Colon (tissue), 2 donors: ENCODE data around the gene KCNT1.

Source experiments
- FAIRE-seq: peaks from 2 replicates; lab custom pipeline; 2012; peaks lifted over from hg19 to GRCh38; lab: Jason Lieb, UNC
- donor health status: control.
- donor health status: control.

Gene KCNT1

GRCh38 chr9:135768516-135769218, 66.7 kb downstream of the KCNT1 start:
- FAIRE-seq: no peak

GRCh38 chr9:135769489-135770202, 67.7 kb downstream of the KCNT1 start:
- FAIRE-seq: no peak

DNA sequence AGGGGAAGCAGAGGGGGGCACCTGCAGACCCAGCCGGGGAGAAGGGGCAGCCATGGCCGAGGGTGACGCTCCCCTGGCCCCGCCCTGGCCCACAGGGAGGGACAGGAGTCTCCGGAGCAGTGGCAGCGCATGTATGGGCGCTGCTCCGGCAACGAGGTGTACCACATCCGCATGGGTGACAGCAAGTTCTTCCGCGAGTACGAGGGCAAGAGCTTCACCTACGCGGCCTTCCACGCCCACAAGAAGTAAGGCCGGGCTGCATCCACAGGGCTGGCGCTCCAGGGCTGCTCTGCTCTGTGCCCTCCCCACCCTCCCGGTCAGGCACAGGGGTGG, 68.2 kb downstream of the KCNT1 start:
- no peak for FAIRE-seq

GRCh38 chr9:135770771-135771170, 68.8 kb downstream of the KCNT1 start:
- no peak for FAIRE-seq

- FAIRE-seq: no peak
These were observed 69.5 kb downstream of the KCNT1 start for GRCh38 chr9:135771401-135772051.

DNA sequence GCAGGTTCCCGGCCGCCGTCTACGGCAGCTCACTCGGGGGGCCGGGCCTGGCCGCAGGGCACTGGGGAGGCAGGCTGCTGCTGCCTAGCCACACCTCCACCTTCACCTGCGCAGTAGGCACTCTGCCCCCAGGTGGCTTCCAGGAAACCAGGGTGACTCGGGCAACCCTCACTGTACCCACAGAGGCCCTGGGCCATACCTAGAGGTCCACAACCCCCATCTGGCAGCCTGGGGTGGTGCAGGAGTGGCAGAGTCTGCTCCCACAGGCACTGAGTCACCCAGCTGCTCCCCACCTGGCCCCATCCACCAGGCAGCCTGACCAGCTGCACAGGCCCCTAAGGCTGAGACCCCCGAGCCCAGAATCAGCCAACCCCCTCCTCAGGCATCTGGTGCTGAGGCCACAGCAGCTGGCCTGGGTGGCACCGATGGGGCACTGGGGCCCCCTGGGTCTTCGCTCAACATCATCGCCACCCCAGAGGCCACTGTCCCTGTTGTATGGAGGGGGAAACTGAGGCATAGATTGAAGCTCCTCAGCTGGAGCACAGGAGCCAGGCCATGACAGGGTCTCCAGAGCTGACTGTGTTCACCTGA, 70.2 kb downstream of the KCNT1 start:
- FAIRE-seq: no peak

DNA sequence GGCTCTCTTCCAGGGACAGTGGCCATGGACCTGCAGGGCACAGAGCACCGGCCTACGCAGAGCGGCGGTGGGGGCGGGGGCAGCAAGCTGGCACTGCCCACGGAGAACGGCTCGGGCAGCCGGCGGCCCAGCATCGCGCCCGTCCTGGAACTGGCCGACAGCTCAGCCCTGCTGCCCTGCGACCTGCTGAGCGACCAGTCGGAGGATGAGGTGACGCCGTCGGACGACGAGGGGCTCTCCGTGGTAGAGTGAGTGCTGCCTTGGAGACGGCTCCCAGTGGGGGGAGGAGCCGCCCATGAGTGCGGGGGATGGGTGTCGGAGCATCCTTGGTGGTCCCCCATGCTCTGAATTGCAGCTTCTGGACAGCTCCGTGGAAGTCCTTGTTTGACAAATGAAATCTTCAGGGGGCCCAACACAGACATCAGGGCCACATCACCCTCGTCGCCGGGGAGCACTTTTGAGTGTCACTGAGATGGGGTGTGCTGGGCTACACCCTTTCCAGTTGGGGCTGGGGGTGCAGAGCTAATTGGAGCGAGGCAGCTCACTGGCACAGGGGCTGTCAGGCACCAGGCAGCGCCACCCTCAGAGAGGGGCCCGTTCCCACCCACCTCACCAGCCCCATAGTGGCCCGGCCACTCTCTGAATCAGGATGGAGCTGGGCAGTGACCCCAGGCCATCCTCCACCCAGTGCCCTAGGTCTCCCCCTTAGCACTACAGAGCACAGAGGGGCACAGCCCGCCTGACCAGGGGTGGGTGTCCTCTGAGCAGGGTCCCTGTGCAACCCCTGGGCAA, 70.9 kb downstream of the KCNT1 start:
- no peak for FAIRE-seq

DNA sequence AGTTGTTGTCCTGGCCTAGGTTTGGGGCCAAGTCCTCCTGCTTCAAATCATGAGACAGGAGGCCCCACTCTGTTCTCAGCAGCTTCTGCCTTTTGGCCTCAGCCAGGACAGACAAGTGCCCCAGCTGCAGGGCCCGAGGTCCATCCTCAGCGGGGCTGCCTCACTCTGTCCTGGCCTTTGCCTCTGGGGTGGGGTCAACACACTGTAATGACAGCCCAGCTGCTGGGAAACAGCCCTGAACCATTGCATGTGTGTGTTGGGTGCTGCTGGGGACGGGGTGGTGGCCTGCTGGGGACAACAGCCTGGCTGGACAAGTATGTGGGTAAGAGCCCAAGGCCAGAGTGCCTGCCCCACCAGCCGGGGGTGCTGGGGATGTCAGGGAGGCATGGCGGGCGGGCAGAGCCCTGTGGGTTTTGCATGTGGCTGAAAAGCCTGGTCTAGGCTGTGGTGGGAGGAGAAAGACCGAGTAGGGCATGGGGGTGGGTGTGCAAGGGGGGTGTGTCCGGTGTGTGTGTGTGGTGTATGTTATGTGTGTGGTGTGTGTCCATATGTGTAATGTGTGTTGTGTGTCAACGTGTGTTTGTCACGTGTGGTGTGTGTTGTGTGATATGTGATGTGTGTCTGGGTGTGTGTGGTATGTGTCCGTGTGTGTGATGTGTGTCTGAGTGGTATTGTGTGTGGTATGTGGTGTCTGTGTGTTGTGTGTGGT, 71.7 kb downstream of the KCNT1 start:
- no peak for FAIRE-seq

- FAIRE-seq: no peak
These were observed 72.3 kb downstream of the KCNT1 start for GRCh38 chr9:135774239-135774747.

DNA sequence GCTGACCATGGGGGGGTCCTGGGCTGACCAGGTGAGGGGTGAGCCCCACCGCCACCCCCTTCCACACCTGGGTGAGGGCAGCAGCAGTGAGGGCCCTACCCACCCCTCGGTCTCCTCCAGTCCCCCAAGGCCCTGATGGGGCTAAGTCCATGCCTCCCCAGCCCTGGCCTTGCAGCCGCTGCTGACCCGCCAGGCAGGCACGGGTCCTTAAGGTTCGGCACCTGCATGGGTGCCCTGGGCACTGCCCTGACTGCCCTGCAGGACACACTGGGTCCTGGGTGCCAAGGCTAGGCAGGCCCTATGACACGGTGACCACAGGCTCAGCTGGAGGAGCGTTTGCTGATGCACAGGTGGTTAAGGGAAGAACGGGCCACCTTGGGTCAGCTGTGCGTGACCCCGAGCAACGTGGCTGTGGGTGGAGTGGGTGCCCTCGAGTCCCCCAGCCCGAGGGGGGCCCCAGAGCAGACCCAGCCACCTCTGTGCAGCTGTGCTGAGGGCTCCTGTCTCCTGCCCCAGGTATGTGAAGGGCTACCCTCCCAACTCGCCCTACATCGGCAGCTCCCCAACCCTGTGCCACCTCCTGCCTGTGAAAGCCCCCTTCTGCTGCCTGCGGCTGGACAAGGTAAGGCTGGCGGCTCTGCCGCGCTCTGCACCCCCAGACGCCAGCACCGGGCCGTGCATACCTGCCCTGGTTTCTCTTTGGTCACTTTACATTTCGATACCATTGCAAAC, 73.0 kb downstream of the KCNT1 start:
- no peak for FAIRE-seq

- FAIRE-seq: no peak
These were observed 73.9 kb downstream of the KCNT1 start for GRCh38 chr9:135775911-135776310.

DNA sequence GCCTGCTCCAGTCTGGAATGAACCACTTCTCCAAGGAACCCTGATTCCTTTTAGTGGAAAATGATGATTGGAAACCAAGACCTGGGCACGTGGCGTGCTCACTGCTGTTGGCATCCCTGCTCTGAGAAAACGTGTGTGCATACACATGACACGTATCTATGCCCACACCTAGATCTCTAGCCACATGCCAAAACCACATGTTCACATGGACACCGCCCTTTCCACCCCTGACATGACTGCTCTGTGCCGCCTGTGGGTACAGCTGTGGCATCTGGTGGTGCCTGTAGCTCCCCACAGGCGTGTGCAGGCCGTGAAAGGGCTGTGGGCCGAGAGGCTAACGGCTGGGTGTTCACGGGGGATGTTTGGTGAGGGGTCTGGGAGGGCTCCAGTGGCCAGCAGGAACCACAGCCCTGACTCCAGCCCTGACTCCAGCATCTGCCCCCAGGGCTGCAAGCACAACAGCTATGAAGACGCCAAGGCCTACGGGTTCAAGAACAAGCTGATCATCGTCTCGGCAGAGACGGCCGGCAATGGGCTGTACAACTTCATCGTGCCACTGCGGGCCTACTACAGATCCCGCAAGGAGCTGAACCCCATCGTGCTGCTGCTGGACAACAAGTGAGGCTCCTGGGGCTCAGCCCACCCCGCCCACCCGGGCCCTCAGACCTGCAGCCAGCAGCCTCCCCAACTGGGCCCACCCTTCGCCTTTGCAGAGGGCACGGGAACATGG, 75.1 kb downstream of the KCNT1 start:
- no peak for FAIRE-seq

GRCh38 chr9:135777623-135778177, 75.7 kb downstream of the KCNT1 start:
- FAIRE-seq: no peak

- FAIRE-seq: no peak
These were observed 76.4 kb downstream of the KCNT1 start for GRCh38 chr9:135778421-135778820.

GRCh38 chr9:135779571-135779970, 77.6 kb downstream of the KCNT1 start:
- FAIRE-seq: no peak

DNA sequence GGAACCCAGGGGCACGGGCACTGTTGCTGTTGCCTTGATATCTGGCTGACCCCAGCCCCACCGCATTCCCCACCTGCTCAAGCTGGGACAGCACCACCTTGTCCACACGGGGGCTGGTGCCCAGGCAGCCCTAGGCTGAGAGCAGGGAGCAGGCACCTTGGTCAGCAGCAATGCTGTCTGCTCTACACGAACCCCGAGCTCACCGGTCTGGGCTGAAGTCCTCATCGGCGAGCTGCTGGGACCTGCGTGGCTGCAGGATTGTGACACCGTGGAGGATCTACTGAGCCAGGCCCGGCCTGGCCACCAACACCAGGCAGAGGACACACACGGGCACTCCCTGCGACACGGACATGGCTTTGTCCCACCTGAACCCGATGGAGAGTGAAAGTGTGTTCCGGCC, 78.1 kb downstream of the KCNT1 start:
- FAIRE-seq: no peak

- FAIRE-seq: no peak
These were observed 78.6 kb downstream of the KCNT1 start for GRCh38 chr9:135780626-135781025.

DNA sequence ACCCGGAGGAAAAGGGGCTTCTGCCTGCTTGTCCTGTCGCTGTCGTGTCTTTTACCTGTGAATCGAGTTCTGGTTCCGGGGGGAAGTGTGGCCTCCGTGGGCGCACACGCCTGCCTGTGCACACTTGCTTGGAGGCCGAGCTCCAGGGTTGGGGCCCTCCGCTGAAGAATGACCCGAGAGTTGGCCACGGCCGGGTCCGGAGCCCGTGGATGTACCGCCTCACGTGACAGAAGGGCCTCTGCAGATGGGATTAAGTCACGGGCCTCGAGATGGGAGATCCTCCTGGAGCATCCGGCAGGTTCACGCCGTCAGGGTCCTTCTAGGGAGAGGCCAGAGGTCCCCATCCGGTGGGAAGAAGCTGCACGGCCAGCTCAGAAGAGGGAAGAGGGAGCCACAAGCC, 81.0 kb downstream of the KCNT1 start:
- no peak for FAIRE-seq

DNA sequence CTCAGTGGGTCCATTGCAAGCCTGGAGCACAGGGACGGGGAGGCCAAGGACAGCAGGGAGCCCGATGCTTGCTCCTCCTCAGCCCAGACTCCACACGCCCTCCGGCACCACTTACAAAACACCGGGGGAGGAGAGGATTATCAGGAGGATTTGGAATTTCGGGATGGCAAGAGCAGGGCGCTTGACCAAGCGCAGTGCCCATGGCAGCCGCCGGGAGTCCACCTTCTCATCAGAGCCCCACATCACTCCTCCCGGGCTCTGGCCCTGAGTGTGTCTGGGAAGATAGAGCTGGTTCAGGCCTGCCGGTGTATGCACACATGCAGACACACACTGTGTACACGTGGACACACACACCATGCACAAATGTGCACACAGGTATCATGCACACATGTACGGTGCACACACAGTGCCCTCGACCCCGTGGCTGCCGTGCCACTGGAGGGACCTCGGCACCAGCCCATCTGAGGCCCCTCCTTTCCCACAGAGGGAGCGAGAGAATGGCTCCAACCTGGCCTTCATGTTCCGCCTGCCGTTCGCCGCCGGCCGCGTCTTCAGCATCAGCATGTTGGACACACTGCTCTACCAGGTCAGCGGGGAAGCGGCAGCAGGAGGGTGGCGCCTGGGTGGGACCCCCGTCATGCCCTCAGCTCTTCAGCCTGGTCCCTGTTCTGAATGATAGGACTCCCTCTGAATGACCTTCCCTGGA, 81.7 kb downstream of the KCNT1 start:
- no peak for FAIRE-seq
